Activated CD8-positive, alpha-beta T cell treated with anti-CD3 and anti-CD28 coated beads, Interleukin-2, amount 10 ng/mL, durations not matched to agents 7 days and 5 days (primary cell): ENCODE measurements around the gene DPY19L2. TPM values are rescaled to one million over a fixed set of nuclear protein-coding genes. Genes with fewer than 3 reads are reported as not detected.

Experiments
- total RNA-seq, 2 experiments: library from RNA; stranded (reverse); gene quantifications; one replicate each; pipeline ENCODE4 v1.2.3, GENCODE V29; 2021

Gene DPY19L2
- total RNA-seq, 2 experiments from 2014 or later = 1.2 to 1.9 TPM

Other genes starting within 250 kb of the DPY19L2 start
- 10 to 100 TPM; 11.8 to 12.8 TPM for gene RXYLT1, start 111.4 kb upstream of the DPY19L2 start, total RNA-seq
- gene SRGAP1, start 176.2 kb upstream of the DPY19L2 start, total RNA-seq = not detected